PC-3 (cell line): ENCODE data around the gene DHRS4L2. TPM values are rescaled to one million over a fixed set of nuclear protein-coding genes. Genes with fewer than 3 reads are reported as not detected.
"Not testable (repeated sequence)": the region's sequence is repeated elsewhere in the genome, so short reads cannot be mapped to it uniquely, and the experiment has no call there.

Experiments used
- ATAC-seq: fragments of 200-7000 bp; cut with Tn5 transposase; 2 replicates; pipeline ENCODE4 v1.9.1; 2020; ENCODE audit warnings: mild to moderate bottlenecking, moderate library complexity
- BruUV-seq: library from RNA; stranded (reverse); fragments of 400-500 nt; replicated peaks from 2 replicates; lab custom pipeline; 2021; lab: Mats Ljungman, UMichigan
- CTCF ChIA-PET: fragments of 300-600 bp; sonication (Branson Sonifier 250); formaldehyde crosslinking; loops from one replicate; lab custom pipeline; 2022; ENCODE audit warnings: antibody characterized with exemption; lab: Charles Lee
- POLR2A ChIA-PET: fragments of 300-600 bp; sonication (Branson Sonifier 250); formaldehyde crosslinking; loops from one replicate; lab custom pipeline; 2022; ENCODE audit warnings: antibody characterized with exemption; ENCODE audit not compliant: unreplicated experiment; lab: Charles Lee
- DNase-seq: peaks from one replicate; pipeline ENCODE4 v3.0.0-alpha.2; 2015
- H2AFZ ChIP-seq: fragments of 300-600 bp; sonication (generic); 2 replicates; pipeline ENCODE4 v1.6.0; 2016; ENCODE audit warnings: antibody characterized with exemption, low read length
- H3F3A ChIP-seq: fragments of 300-600 bp; sonication (generic); one replicate; pipeline ENCODE4 v1.6.0; 2017; ENCODE audit warnings: antibody characterized with exemption, low read length, control low read depth, mild to moderate bottlenecking; ENCODE audit not compliant: unreplicated experiment
- H3K27ac ChIP-seq: fragments of 300-600 bp; sonication (generic); 2 replicates; pipeline ENCODE4 v1.5.1; 2016; ENCODE audit warnings: mild to moderate bottlenecking, low read length
- H3K27me3 ChIP-seq: fragments of 300-600 bp; sonication (generic); 2 replicates; pipeline ENCODE4 v1.6.1; 2016; ENCODE audit warnings: low read length, mixed read lengths
- H3K36me3 ChIP-seq: fragments of 300-600 bp; sonication (generic); 2 replicates; pipeline ENCODE4 v1.6.1; 2016; ENCODE audit warnings: low read depth, mixed run types, low read length, mixed read lengths
- H3K4me1 ChIP-seq: fragments of 300-600 bp; sonication (generic); 2 replicates; pipeline ENCODE4 v1.5.1; 2016; ENCODE audit warnings: low read length; ENCODE audit not compliant: insufficient read depth
- H3K4me2 ChIP-seq: fragments of 300-600 bp; sonication (generic); 2 replicates; pipeline ENCODE4 v1.6.0; 2016; ENCODE audit warnings: low read length
- H3K4me3 ChIP-seq: fragments of 300-600 bp; sonication (generic); 2 replicates; pipeline ENCODE4 v1.5.1; 2016; ENCODE audit warnings: mild to moderate bottlenecking, low read length, mixed read lengths
- H3K79me2 ChIP-seq: fragments of 300-600 bp; sonication (generic); 2 replicates; pipeline ENCODE4 v1.6.1; 2017; ENCODE audit warnings: low read length, mixed read lengths
- H3K9ac ChIP-seq: fragments of 300-600 bp; sonication (generic); 2 replicates; pipeline ENCODE4 v1.6.0; 2016; ENCODE audit warnings: mild to moderate bottlenecking, low read length
- H3K9me2 ChIP-seq: fragments of 300-600 bp; sonication (generic); replicated peaks from 2 replicates; pipeline ENCODE4 v1.6.1; 2016; ENCODE audit warnings: mixed run types, low read length, mixed read lengths
- H3K9me3 ChIP-seq: fragments of 300-600 bp; sonication (generic); 2 replicates; pipeline ENCODE4 v1.6.1; 2016; ENCODE audit warnings: low read length, mixed read lengths
- H4K20me1 ChIP-seq: fragments of 300-600 bp; sonication (generic); 2 replicates; pipeline ENCODE4 v1.6.1; 2016; ENCODE audit warnings: low read length, mixed read lengths
- intact Hi-C: fragments of 100-400 bp; cut with micrococcal nuclease; formaldehyde crosslinking; loops from 2 replicates; pipeline ENCODE4 v1.9.0; 2023
- total RNA-seq: library from RNA; depleted of rRNA; stranded (reverse); fragments of >200 nt; gene quantifications from 2 replicates; pipeline ENCODE4 v1.2.3, GENCODE V29; 2014

Gene DHRS4L2
- total RNA-seq, 1 experiment from 2014 or later = 16.5 TPM

- H3K9me3 ChIP-seq, H3K9ac ChIP-seq, ATAC-seq, CTCF ChIA-PET, H2AFZ ChIP-seq, H3K4me1 ChIP-seq, H3K4me3 ChIP-seq, H3K27me3 ChIP-seq, H3K79me2 ChIP-seq, H3K9me2 ChIP-seq, H3K36me3 ChIP-seq, POLR2A ChIA-PET, H4K20me1 ChIP-seq, H3K27ac ChIP-seq, H3K4me2 ChIP-seq, BruUV-seq, DNase-seq, intact Hi-C loops, H3F3A ChIP-seq: not testable (repeated sequence)
Observed at GRCh38 chr14:23960899-23961298, 27.8 kb upstream of the DHRS4L2 start.

GRCh38 chr14:23961704-23962103 is 27.0 kb upstream of the DHRS4L2 start:
- H3K4me1 ChIP-seq, POLR2A ChIA-PET, H3K9ac ChIP-seq, H4K20me1 ChIP-seq, H3F3A ChIP-seq, H3K79me2 ChIP-seq, H3K36me3 ChIP-seq, BruUV-seq, H2AFZ ChIP-seq, H3K27ac ChIP-seq, DNase-seq, H3K9me3 ChIP-seq, H3K4me3 ChIP-seq, H3K4me2 ChIP-seq, H3K9me2 ChIP-seq, intact Hi-C loops, CTCF ChIA-PET, H3K27me3 ChIP-seq: not testable (repeated sequence)
- peak; percentile 24; the same call in 1 of the 2 replicates for ATAC-seq

- H3K4me3 ChIP-seq, H3K79me2 ChIP-seq, H3K9me3 ChIP-seq, H4K20me1 ChIP-seq, H3K4me2 ChIP-seq, H3K36me3 ChIP-seq, H3K9me2 ChIP-seq, H3F3A ChIP-seq, BruUV-seq, intact Hi-C loops, H3K27me3 ChIP-seq, POLR2A ChIA-PET, CTCF ChIA-PET, H3K9ac ChIP-seq, DNase-seq, H3K27ac ChIP-seq, H2AFZ ChIP-seq, H3K4me1 ChIP-seq: not testable (repeated sequence)
- peak; percentile 12; the same call in 1 of the 2 replicates for ATAC-seq
Observed at GRCh38 chr14:23969130-23969480, 19.6 kb upstream of the DHRS4L2 start.

GRCh38 chr14:23969481-23970282 is 19.0 kb upstream of the DHRS4L2 start:
- H3K4me1 ChIP-seq, H3K9me3 ChIP-seq, H3K79me2 ChIP-seq, DNase-seq, H3K9ac ChIP-seq, BruUV-seq, POLR2A ChIA-PET, H3K27me3 ChIP-seq, H3K36me3 ChIP-seq, H3K9me2 ChIP-seq, intact Hi-C loops, H4K20me1 ChIP-seq, H3K4me3 ChIP-seq, H3F3A ChIP-seq, CTCF ChIA-PET, H3K27ac ChIP-seq: not testable (repeated sequence)
- 0 out of 2 replicates have a peak overlapping the region, but pooled peaks have one; percentile 34 for H2AFZ ChIP-seq
- ATAC-seq = peak; percentile 90
- H3K4me2 ChIP-seq = peak overlapping the region; percentile 37; the same call in 1 of the 2 replicates

GRCh38 chr14:23970283-23970659 is 18.5 kb upstream of the DHRS4L2 start:
- ATAC-seq, H3F3A ChIP-seq, intact Hi-C loops, H3K9ac ChIP-seq, H3K4me1 ChIP-seq, H3K9me2 ChIP-seq, H3K79me2 ChIP-seq, H3K27me3 ChIP-seq, POLR2A ChIA-PET, H3K4me2 ChIP-seq, H4K20me1 ChIP-seq, CTCF ChIA-PET, BruUV-seq, H3K36me3 ChIP-seq, DNase-seq, H3K27ac ChIP-seq, H3K4me3 ChIP-seq, H3K9me3 ChIP-seq, H2AFZ ChIP-seq: not testable (repeated sequence)

- H3K4me3 ChIP-seq, ATAC-seq, H3K9ac ChIP-seq, BruUV-seq, H3K9me3 ChIP-seq, CTCF ChIA-PET, H4K20me1 ChIP-seq, H3K27me3 ChIP-seq, H3K36me3 ChIP-seq, H3K4me1 ChIP-seq, POLR2A ChIA-PET, H3K79me2 ChIP-seq, DNase-seq, intact Hi-C loops, H3K9me2 ChIP-seq, H3K4me2 ChIP-seq, H3F3A ChIP-seq, H3K27ac ChIP-seq, H2AFZ ChIP-seq: not testable (repeated sequence)
Observed at GRCh38 chr14:23973178-23973577, 15.6 kb upstream of the DHRS4L2 start.
